Loucy (cell line): ENCODE data around the gene FREM1.

Source experiments
- H2AFZ ChIP-seq: fragments of 200-600 bp; sonication (generic); 2 replicates; pipeline ENCODE4 v1.6.0; 2016; ENCODE audit warnings: antibody characterized with exemption, mild to moderate bottlenecking, low read length, moderate library complexity
- H3F3A ChIP-seq: fragments of 200-600 bp; 2 replicates; pipeline ENCODE4 v1.6.0; 2016; ENCODE audit warnings: antibody characterized with exemption, low read depth, mild to moderate bottlenecking
- H3K27me3 ChIP-seq: fragments of 200-600 bp; sonication (generic); 2 replicates; pipeline ENCODE4 v1.6.1; 2014; ENCODE audit warnings: low read length, mild to moderate bottlenecking; ENCODE audit not compliant: insufficient read depth, poor library complexity, severe bottlenecking
- H3K36me3 ChIP-seq: fragments of 200-600 bp; sonication (generic); 2 replicates; pipeline ENCODE4 v1.6.1; 2016; ENCODE audit warnings: low read length; ENCODE audit not compliant: insufficient read depth
- H3K4me1 ChIP-seq: fragments of 200-600 bp; sonication (generic); 2 replicates; pipeline ENCODE4 v1.5.1; 2014; ENCODE audit warnings: low read length, mild to moderate bottlenecking; ENCODE audit not compliant: insufficient read depth, poor library complexity, severe bottlenecking
- H3K4me2 ChIP-seq: fragments of 200-600 bp; sonication (generic); 2 replicates; pipeline ENCODE4 v1.6.0; 2014; ENCODE audit warnings: antibody characterized with exemption, low read length, low read depth, mild to moderate bottlenecking; ENCODE audit not compliant: poor library complexity, severe bottlenecking
- H3K4me3 ChIP-seq: fragments of 200-600 bp; sonication (generic); 2 replicates; pipeline ENCODE4 v1.5.1; 2014; ENCODE audit warnings: low read length, mild to moderate bottlenecking, mixed read lengths; ENCODE audit not compliant: poor library complexity, severe bottlenecking
- H3K79me2 ChIP-seq: fragments of 200-600 bp; sonication (generic); 2 replicates; pipeline ENCODE4 v1.6.1; 2014; ENCODE audit warnings: low read length; ENCODE audit not compliant: insufficient read depth
- H3K9ac ChIP-seq: fragments of 200-600 bp; sonication (generic); 2 replicates; pipeline ENCODE4 v1.6.0; 2014; ENCODE audit warnings: mild to moderate bottlenecking, low read depth, low read length, moderate library complexity; ENCODE audit not compliant: poor library complexity, severe bottlenecking
- H3K9me2 ChIP-seq: fragments of 200-600 bp; sonication (generic); replicated peaks from 2 replicates; pipeline ENCODE4 v1.6.1; 2016; ENCODE audit warnings: low read depth, low read length, mixed read lengths
- H3K9me3 ChIP-seq: fragments of 200-600 bp; sonication (generic); 2 replicates; pipeline ENCODE4 v1.6.1; 2014; ENCODE audit warnings: mild to moderate bottlenecking, antibody characterized with exemption, low read length, low read depth; ENCODE audit not compliant: insufficient read depth
- H4K20me1 ChIP-seq: fragments of 200-600 bp; sonication (generic); 2 replicates; pipeline ENCODE4 v1.6.0; 2014; ENCODE audit warnings: antibody characterized with exemption, low read length, mild to moderate bottlenecking; ENCODE audit not compliant: insufficient read depth, poor library complexity, severe bottlenecking
- CTCF ChIP-seq: fragments of 200-600 bp; sonication (generic); conservative IDR thresholded peaks from 2 replicates; pipeline ENCODE4 v1.5.1; 2014; ENCODE audit warnings: mild to moderate bottlenecking, antibody characterized with exemption, low read length
- EZH2phosphoT487 ChIP-seq: fragments of 200-600 bp; IDR thresholded peaks from 2 replicates; pipeline ENCODE4 v1.6.1; 2018; ENCODE audit warnings: antibody characterized with exemption, mild to moderate bottlenecking, moderate library complexity, borderline replicate concordance

Gene FREM1

GRCh38 chr9:14830057-14830456, 80.2 kb downstream of the FREM1 start:
- H3K79me2 ChIP-seq = no peaks in the 10 kb centered on the region
- H2AFZ ChIP-seq = no peak overlapping the region
- no peaks in the 10 kb centered on the region for H3K36me3 ChIP-seq
- H3K9me3 ChIP-seq = no peaks in the 10 kb centered on the region
- no peaks in the 10 kb centered on the region for H3K9me2 ChIP-seq
- H3K4me2 ChIP-seq = no peak overlapping the region
- H3K27me3 ChIP-seq = no peaks in the 10 kb centered on the region
- H3K4me3 ChIP-seq = no peak overlapping the region
- no peak for TF ChIP-seq CTCF
- TF ChIP-seq EZH2phosphoT487 = no peak
- H3K4me1 ChIP-seq = no peaks in the 10 kb centered on the region
- no peak overlapping the region for H3K9ac ChIP-seq
- H3F3A ChIP-seq = no peaks in the 10 kb centered on the region
- H4K20me1 ChIP-seq = no peaks in the 10 kb centered on the region

DNA sequence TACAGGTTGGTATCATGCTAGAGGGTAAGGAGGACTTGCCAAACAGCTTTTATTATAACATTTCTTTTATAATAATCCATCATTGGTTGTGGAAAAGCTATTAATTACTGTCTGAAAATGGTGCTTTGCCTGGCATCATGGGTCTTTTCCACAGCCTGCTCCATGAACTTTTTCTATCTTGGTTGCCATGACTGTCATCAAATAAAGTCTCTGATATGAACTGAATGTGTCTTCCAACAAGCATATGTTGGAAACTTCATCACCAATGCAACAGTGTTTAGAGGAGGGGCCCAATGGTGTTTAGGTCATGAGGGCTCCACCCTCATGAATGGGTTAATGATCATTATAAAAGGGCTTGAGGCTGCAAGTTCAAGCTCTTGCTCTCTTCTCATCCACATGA, 81.0 kb downstream of the FREM1 start:
- Histone ChIP-seq H3K9ac (no peak overlapping the region), H3K27me3 (no peaks in the 10 kb centered on the region), H3K79me2 (no peaks in the 10 kb centered on the region), H3K4me1 (no peaks in the 10 kb centered on the region), H3K4me2 (no peak overlapping the region), H3K4me3 (no peak overlapping the region), H4K20me1 (no peaks in the 10 kb centered on the region), H3K9me3 (no peaks in the 10 kb centered on the region), H3F3A (no peaks in the 10 kb centered on the region), H3K36me3 (no peaks in the 10 kb centered on the region), H3K9me2 (no peaks in the 10 kb centered on the region), H2AFZ (no peak overlapping the region)
- no peak for TF ChIP-seq CTCF
- no peak for TF ChIP-seq EZH2phosphoT487

- no peak overlapping the region for H3K4me3 ChIP-seq
- H2AFZ ChIP-seq = no peak overlapping the region
- no peaks in the 10 kb centered on the region for H3K9me3 ChIP-seq
- no peaks in the 10 kb centered on the region for H3K4me1 ChIP-seq
- no peak for TF ChIP-seq EZH2phosphoT487
- TF ChIP-seq CTCF = no peak
- no peaks in the 10 kb centered on the region for H3K36me3 ChIP-seq
- H4K20me1 ChIP-seq = no peaks in the 10 kb centered on the region
- H3K4me2 ChIP-seq = no peak overlapping the region
- H3K27me3 ChIP-seq = no peaks in the 10 kb centered on the region
- H3K9me2 ChIP-seq = no peaks in the 10 kb centered on the region
- H3F3A ChIP-seq = no peaks in the 10 kb centered on the region
- no peak overlapping the region for H3K9ac ChIP-seq
- no peaks in the 10 kb centered on the region for H3K79me2 ChIP-seq
Observed at GRCh38 chr9:14827805-14828204, 82.4 kb downstream of the FREM1 start.
